ENCODE data around the gene GPM6B.

GPM6B gene

GRCh38 chrX:13768939-13769338 lies 48.0 kb downstream of the GPM6B start:
- Histone ChIP-seq H2AFZ (ENCODE audit: low read depth, low read length, severe bottlenecking) (no peak overlapping the region), H3K9ac (ENCODE audit: low read length) (no peak overlapping the region), H4K20me1 (ENCODE audit: low read depth, low read length) (no peaks in the 10 kb centered on the region), H3K4me3 (ENCODE audit: insufficient read depth, low read length, poor library complexity, severe bottlenecking) (no peak overlapping the region), H3K4me2 (ENCODE audit: low read depth, low read length, poor library complexity, severe bottlenecking) (no peak overlapping the region), H3K9me3 (ENCODE audit: insufficient read depth, low read length) (no peaks in the 10 kb centered on the region), H3F3A (ENCODE audit: insufficient read depth) (no peaks in the 10 kb centered on the region), H3K9me2 (replicated peaks; ENCODE audit: insufficient read depth, low read length) (no peaks in the 10 kb centered on the region), H3K36me3 (ENCODE audit: low read length) (no peaks in the 10 kb centered on the region; the same call in 1 of the 2 replicates), H3K27ac (ENCODE audit: low read depth, low read length) (no peak overlapping the region), H3K27me3 (ENCODE audit: low read length) (no peaks in the 10 kb centered on the region), H3K79me2 (ENCODE audit: insufficient read depth, low read length) (no peaks in the 10 kb centered on the region)
- TF ChIP-seq EZH2phosphoT487 (conservative IDR thresholded peaks at IDR 0.05; ENCODE audit: low read length) (no peak), CTCF (IDR thresholded peaks at IDR 0.05; ENCODE audit: insufficient read depth, low read length, poor library complexity, severe bottlenecking) (no peak)

GRCh38 chrX:13764765-13765164 lies 52.1 kb downstream of the GPM6B start:
- no peak overlapping the region for H3K27ac ChIP-seq (ENCODE audit: low read depth, low read length)
- peaks cover 5% of the 10 kb centered on the region; the same call in 1 of the 2 replicates for H3K36me3 ChIP-seq (ENCODE audit: low read length)
- no peak overlapping the region for H2AFZ ChIP-seq (ENCODE audit: low read depth, low read length, severe bottlenecking)
- TF ChIP-seq EZH2phosphoT487 (conservative IDR thresholded peaks at IDR 0.05; ENCODE audit: low read length) (no peak), CTCF (IDR thresholded peaks at IDR 0.05; ENCODE audit: insufficient read depth, low read length, poor library complexity, severe bottlenecking) (no peak)
- no peaks in the 10 kb centered on the region for H3K9me2 ChIP-seq (replicated peaks; ENCODE audit: insufficient read depth, low read length)
- H4K20me1 ChIP-seq (ENCODE audit: low read depth, low read length), result no peaks in the 10 kb centered on the region
- no peak overlapping the region for H3K9ac ChIP-seq (ENCODE audit: low read length)
- no peak overlapping the region for H3K4me3 ChIP-seq (ENCODE audit: insufficient read depth, low read length, poor library complexity, severe bottlenecking)
- H3K27me3 ChIP-seq (ENCODE audit: low read length), result no peaks in the 10 kb centered on the region
- no peak overlapping the region for H3K4me2 ChIP-seq (ENCODE audit: low read depth, low read length, poor library complexity, severe bottlenecking)
- no peaks in the 10 kb centered on the region for H3K9me3 ChIP-seq (ENCODE audit: insufficient read depth, low read length)
- no peaks in the 10 kb centered on the region for H3K79me2 ChIP-seq (ENCODE audit: insufficient read depth, low read length)
- no peaks in the 10 kb centered on the region for H3F3A ChIP-seq (ENCODE audit: insufficient read depth)

- no peaks in the 10 kb centered on the region for H3K79me2 ChIP-seq (ENCODE audit: insufficient read depth, low read length)
- H3K27ac ChIP-seq (ENCODE audit: low read depth, low read length), result no peak overlapping the region
- H3K27me3 ChIP-seq (ENCODE audit: low read length), result no peaks in the 10 kb centered on the region
- peaks cover 7% of the 10 kb centered on the region; the same call in 1 of the 2 replicates for H3K36me3 ChIP-seq (ENCODE audit: low read length)
- no peaks in the 10 kb centered on the region; the same call in 1 of the 2 replicates for H3F3A ChIP-seq (ENCODE audit: insufficient read depth)
- no peak overlapping the region for H2AFZ ChIP-seq (ENCODE audit: low read depth, low read length, severe bottlenecking)
- no peak overlapping the region for H3K9ac ChIP-seq (ENCODE audit: low read length)
- H4K20me1 ChIP-seq (ENCODE audit: low read depth, low read length), result no peaks in the 10 kb centered on the region
- TF ChIP-seq CTCF (IDR thresholded peaks at IDR 0.05; ENCODE audit: insufficient read depth, low read length, poor library complexity, severe bottlenecking), result no peak
- no peak for TF ChIP-seq EZH2phosphoT487 (conservative IDR thresholded peaks at IDR 0.05; ENCODE audit: low read length)
- H3K4me2 ChIP-seq (ENCODE audit: low read depth, low read length, poor library complexity, severe bottlenecking), result no peak overlapping the region
- no peak overlapping the region for H3K4me3 ChIP-seq (ENCODE audit: insufficient read depth, low read length, poor library complexity, severe bottlenecking)
- H3K9me2 ChIP-seq (replicated peaks; ENCODE audit: insufficient read depth, low read length), result no peaks in the 10 kb centered on the region
- H3K9me3 ChIP-seq (ENCODE audit: insufficient read depth, low read length), result no peaks in the 10 kb centered on the region
Measured at GRCh38 chrX:13764281-13764680, 52.6 kb downstream of the GPM6B start.
